COR-L47 (cell line): ENCODE results near the gene TPCN2.

ENCODE experiments used
- DNase-seq: peaks from one replicate; lab custom pipeline; 2025; lab: John Stamatoyannopoulos, UW

The TPCN2 gene

DNA sequence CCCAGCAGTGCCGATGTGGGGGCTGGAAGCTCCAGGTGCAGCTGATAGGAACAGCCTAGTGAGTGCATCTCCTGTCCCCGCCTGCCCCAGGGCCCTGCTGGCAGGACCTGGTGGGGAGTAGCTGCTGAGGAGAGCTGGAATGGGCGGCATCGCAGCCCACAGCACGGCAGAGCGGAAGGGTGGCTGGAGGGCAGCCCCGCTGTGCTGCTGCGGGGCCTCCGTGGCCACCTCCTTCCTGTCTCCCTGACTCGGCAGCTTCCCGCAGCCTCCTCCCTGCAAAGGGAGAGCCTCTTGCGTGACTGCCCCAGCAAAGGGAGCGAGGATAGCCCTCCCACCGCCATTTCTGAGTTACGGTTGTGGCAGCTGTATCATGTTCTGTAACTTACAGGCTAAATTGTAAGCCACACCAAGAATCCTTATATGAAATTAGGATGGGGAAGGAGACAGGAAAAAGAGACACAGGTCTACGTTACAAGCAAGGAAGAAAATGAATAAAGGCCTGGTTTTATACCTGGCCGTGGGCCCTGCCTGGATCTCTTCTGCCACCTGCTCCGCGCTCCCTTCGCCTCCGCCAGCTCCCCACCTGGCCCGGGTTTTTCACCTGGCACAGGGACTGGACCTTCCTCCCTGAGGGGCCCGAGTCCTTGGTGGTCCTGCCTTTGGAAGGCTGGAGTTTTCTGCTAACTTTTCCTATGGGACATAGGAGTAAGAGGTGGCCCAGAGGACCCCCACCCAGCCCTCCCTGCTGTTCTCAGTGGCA lies 10.0 kb downstream of the TPCN2 start:
- DNase-seq: no peak

DNA sequence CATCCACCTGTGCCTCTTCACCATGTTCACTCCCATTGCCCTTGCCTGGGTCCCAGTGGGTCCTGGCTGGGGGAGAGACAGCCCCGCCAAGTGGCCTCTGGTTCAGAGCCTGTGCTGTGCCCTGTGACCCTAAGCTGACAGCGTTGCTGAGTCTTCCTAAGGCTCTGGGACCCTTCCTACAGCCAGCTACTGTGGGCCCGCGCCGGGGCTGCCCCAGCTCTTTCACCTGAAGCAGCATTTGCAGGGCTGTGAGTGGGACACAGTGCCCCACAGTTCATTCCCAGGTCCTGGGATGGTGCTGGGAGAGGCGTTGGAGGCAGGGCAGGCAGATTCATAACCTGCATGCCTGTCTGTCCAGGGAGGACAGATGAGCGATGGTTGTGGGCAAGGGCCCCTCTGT lies 10.7 kb downstream of the TPCN2 start:
- no peak for DNase-seq

DNA sequence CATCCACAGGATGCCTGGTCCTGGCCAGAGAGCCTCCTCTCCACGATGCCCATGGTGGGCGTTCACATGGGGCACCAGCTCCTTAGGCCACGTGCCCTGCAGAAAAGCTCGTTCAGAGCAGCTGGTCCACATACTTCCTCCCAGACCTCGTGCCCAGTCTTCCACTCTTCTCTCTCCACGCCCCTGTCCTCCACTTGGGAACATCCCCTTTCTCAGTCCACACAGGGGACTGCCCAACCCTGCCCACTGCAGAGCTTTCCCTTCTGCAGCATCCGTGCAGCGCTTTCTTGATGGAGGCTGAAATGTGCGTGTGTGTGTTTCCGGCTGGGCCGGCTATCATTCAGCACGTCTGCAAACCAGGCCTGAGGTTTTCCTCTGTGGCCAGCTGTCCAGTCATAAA lies 11.3 kb downstream of the TPCN2 start:
- no peak for DNase-seq

DNA sequence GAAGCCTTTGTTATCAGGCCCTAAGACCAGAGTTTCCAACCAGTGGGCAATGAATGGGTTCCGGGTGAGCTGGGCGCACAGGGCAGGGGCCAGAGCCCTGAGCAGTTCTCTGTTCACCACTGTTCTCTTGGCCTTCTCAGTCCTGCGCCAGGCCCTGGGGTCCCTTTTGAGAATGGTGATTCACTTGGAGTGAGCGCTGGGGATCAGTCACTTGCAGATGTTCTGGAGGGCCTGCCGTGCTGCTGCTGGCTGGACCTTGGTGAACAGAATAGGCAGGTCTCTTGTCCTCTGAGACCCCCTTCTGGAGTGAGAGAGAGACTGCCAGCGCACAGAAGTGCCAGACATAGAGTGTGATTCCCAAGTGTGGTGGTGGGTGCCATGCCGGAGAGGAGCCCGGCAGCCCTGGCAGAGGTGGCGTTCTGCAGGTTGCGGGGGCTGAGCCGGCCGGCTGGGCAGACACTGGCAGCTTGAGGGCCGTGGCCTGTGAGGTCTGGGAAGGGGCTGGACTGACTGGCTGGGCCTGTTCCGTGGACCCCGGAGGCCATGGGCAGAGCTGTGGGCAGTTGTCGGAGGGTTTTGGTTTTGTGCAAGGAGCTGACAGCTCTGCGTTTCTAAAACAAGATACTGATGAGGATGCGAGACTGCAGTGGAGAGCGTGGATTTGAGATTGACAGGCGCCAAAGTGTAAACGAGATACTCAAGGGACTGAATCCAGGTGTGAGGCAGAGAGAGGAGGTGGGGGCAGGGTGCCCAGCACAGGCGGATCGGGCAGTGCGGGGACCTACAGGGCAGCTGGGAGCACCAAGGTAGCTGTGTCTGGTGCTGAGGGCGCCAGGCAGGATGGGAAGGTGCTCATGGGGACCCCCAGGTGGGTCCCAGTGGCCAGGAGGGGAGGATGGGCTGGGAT lies 12.3 kb downstream of the TPCN2 start:
- DNase-seq: no peak

DNA sequence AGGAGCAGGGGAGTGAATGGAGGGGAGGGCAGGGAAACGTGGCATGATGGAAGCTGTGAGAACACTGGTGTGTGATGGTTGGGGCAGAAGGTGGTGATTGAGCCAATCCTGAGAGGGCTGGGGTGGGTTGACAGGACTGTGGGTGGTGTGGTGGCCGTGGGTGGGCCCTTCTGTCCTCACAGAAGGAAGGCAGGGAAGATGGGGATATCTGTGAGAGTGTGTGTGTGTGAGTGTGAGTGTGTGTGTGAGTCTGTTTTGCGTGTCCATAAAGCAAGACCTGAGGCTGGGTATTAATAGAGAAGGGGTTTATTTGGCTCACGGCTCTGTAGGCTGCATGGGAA lies 13.0 kb downstream of the TPCN2 start:
- no peak for DNase-seq

DNA sequence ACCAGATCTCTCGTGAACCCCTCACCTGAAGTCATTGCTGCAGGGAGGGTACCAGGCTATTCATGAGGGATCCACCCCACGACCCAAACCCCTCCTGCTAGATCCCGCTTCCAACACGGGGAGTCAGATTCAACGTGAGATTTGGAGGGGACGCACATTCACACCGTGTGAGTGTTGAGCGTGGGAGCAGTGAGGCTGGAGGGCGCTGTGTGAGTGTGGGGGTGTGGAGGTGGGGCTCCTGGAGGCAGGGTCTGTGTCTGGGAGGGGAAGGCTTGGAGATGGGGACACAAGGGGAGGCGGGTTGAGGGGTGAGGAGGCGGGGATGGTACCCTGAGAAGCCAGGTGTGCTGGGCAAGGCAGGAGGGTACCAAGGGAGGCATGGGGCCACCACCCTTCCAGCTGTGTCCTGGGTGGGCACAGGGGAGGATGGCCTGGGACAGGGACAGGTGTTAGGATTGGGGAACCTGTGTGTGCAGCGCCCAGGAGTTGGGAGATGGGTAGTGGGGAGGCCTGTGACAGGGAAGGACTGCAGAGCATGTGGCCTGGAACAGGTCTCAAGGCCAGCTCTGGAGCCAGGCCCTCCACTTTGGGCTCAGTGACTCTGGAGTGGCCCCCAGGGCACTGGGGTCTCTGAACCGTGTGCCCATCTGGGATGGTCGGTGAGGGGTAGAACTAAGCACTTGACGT lies 13.6 kb downstream of the TPCN2 start:
- DNase-seq: no peak

DNA sequence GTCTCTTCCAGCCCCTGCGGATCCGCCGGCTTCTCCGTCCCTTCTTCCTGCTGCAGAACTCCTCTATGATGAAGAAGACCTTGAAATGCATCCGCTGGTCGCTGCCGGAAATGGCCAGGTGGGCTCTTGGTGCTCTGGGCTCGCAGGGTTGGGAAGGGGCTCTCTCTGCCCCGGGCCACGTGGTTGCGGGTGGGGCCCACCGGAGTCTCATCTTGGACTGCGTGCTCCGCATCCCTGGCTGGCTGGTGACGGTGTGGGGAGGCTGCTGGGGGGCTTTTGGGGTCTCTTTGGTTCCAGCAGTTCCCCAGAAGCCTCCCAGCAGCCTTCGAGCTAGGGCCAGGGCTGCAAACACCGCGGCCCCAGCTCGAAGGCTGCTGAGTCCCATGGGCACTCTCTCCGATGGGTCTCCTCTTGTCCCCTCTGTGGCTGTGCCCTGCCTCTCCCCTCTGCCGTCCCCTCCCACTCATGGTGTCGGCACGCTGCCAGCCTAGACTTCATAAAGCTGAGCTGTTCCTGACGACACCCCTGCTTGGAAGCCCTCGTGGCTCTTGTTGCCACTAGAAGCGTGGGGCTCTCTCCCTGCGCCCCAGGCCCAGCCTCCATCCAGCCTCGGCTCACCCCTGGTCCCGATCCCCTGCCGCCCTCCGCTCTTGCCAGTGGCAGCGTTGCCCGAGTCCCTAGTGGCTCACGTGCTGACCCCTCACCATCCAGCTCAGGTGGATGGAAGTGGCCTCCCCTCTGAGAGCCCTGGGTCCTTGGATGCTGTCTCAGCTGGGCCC lies 14.3 kb downstream of the TPCN2 start:
- DNase-seq: no peak

DNA sequence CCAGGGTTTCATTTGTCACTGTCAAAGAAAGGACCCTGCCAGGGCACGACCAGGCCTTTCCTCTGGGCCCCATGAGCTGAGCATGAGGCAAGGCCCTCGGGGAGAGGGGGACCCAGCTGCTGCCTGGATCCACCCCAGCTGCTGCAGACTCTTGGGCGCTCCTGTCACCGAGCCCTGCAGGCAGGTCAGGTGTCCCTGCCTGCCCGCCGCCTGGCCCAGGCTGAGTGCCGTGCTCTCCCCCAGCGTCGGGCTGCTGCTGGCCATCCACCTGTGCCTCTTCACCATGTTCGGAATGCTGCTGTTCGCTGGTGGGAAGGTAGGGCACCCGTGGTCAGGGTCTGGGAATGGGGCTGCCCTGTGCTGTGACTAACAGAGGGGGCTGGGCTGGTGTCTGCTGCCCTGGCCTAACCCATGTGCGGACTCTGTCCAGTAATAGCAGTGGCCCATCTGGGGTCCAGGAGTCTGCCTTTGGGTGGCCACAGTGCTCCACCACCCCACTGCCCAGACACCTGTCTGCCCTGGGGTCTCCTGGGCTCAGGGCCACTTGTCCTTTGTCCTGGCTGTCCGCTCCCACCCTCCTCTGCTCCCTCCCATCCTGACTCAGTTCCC lies 15.0 kb downstream of the TPCN2 start:
- no peak for DNase-seq

DNA sequence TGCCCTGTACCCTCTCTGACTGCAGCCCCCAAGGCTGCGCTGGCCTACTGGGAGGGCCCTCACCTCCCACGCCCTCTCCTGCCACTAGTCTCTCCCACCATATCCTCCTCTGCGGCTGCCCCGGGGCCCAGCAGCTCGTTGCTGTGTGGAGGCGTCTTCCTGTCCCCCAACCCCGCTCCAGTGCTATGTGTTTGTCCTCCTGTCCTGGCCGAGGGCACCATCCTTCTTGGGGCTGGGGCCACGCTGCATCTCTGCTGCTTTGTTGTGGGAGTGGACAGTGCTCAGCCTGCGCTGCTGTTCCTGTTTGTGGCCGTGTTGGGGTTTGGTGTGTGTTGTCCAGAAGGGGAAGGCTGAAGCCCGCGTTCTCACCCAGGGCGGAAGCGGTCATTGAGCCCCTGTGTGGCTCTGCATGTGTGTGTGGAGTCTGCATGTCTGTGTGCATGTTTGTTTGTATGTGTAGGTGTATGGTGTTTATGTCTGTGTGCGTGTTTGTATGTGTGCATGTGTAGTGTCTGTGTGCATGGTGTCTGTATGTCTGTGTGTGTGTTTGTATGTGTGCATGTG lies 15.7 kb downstream of the TPCN2 start:
- DNase-seq: no peak

DNA sequence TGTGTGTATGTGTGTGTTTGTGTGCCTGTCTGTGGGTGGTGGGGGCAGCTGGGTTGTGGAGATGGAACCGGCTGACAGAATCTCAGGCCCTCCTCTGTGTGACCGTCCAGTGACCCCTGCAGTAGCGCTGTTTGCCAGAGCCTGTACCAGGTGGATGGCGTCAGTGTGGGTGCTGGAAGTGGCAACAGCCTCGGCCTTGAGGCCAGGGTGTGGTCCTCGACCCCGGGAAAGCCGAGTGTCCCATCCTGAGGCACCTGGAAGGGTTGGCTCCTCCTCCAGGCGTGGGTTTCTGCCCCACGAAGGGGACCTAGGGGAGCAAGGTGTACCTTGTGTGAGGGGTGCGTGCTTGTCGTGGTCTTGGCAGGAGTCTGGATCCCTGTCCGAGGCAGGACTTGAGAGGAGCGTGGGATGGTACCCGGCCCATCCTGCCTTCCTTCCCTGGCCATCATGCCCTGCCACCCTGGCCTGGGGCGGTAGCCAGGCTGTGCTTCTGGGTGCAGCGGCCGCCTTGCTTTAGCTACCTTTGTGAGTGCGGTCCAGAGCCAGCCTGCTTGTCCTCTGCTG lies 16.5 kb downstream of the TPCN2 start:
- no peak for DNase-seq

DNA sequence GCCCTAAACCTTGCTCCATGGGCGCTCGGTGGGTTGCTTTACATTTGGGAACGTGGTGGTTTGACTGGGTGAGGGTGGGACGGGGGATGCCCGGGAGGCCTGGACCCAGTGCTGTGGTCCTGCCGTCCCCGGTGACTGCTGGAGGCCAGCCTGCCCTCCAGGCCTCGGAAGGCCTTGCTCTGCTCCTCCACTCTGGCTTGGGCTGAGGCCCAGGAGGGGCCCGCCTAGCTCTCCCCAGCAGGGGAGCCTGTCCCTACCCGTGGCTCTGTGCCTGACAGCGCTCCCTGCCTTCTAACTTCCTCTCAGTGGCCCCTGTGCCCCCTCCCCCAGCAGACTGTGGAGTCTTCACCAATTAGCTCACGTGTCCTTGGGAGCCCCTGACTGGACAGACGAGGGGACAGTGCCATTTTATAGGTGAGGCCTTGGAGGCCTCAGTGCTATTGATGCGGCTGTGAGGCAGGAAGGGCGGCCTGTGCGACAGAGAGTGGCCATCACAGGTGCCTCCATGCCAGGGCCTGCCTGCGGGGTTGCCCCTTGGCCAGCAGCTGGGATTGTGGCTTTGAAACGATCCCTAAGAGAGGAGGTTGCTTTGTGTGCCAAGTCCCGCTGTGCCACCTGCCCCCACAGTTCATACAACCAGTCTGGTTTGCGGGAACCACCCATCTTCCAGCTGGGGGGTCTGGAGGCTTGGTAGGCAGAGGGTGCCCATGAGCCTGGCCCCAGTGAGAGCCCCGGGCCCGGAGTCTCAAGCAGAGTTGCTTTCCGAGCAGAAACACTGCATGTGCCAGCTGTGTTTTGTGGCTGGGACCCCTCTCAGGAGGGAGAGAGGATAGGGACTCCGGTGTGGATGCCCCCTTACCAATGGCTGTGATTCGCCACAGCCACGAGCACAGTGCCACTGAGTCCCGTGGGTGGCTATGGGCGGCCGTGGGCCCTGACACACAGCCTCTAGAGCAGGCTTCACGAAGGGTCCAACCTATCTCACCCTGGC lies 17.7 kb downstream of the TPCN2 start:
- no peak for DNase-seq

DNA sequence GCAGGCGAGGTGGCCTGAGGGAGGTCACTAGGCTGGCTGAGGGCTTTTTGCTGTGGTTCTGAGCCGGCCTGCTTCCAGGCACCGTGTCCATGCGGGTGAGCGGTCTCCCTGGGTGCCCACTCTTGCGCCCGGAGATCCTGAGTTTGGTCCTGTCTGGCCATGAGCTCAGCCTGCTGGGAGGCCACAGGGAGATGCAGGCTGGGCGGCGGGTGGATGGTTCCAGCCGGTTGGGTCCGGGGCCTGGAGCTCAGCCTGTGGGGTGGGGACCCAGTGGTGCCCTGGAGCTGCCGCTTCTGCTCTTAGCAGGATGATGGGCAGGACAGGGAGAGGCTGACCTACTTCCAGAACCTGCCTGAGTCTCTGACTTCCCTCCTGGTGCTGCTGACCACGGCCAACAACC lies 18.5 kb downstream of the TPCN2 start:
- DNase-seq: no peak

DNA sequence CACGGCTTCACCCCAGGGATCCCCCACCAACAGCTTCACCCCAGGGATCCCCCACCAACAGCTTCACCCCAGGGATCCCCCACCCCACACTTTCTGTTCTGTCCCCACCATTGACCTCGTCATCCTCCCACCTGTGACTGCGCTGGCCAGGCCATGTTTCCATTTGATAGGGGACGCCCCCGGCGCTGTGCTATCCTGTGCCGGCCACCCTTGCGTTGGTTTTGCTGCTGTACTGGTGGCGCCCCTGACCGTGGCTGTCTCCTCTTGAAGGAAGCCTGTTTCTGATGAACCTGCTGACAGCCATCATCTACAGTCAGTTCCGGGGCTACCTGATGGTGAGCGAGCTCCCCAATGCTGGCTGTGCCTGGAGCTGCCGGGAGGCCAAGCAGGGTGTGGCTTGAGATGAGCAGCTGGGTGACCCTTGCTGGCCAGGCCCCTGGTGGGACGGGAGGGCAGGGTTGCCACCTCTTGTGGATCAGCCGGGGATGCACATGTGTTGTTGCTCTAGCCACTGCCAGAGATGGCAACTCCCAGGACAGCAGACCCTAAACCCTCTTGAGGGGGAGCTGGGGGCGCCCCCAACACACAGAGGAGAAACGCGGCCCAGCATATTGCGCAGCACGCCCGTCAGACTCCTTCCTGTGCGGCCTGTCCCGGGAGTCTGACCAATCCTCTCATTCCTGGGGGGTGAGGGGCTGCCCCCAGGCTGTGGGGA lies 22.5 kb downstream of the TPCN2 start:
- DNase-seq: no peak

DNA sequence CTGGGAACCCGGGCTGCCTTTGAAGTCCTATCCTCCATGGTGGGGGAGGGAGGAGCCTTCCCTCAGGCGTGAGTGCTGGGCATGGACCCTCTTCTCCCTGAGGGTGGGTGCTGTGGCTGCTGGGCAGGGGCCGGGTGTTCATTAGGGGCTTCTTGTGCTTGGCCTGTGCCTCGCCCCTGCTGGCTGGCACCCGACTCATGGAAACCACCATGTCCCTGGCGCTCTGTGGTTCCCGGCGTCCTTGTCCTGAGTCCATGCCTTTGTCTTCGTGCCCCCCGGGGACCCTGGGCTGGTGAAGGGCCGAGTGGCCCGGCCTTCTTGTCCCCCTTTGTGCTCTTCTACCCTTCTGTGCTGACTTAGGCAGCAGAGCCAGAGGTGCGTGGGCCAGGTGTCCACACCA lies 23.2 kb downstream of the TPCN2 start:
- DNase-seq: no peak

DNA sequence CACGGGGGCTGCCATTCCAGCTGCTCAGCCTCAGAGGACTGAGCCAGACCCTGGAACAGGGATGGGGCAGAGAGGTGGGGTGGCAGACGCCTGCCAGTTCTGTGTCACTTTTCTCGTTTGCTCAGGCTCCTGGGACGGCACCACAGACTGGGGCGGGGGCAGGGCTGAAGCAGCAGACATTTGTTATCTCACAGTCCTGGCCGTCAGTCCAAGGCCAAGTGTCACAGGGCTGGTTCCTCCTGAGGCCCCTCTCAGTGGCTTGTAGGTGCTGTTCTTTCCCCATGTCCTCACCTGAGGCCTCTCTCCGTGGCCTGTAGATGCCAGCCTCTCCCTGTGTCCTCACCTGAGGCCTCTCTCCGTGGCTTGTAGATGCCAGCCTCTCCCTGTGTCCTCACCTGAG lies 24.7 kb downstream of the TPCN2 start:
- no peak for DNase-seq

DNA sequence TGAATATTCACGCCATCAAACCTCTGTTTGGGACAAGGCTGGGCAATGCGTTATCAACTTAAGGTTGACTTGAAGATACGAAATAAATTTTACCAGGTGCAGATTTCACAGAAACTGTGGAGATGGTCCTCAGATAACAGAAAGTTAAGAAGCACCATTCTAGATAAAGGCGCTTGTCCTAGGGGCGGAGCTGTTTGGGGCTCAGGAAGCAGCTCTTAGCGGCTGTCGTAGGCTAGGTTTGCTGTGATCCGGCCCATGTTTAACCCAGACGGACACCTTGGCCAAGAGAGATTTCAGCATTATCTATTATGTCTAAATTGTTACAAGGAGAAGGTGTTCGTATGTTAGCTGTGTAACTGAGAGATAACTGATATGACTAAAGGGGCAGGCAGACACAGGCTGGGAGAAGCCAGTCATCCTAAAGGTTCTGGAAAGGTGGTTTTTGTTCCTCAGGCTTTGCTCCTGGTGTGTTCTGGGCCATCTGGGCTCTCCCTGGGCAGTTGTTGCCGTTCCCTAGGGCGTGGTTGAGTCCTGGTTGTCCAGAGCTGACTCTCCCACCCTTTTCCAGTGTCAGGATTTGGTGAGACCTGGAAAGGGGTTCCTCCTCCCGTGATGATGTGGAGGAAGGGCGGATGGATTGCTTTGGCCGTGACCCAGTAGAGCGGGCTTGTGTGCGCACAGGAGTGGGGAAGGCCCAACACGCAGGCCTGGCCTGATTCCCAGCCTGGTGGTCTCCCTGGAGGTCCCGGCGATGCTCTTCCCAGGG lies 25.8 kb downstream of the TPCN2 start:
- DNase-seq: no peak

DNA sequence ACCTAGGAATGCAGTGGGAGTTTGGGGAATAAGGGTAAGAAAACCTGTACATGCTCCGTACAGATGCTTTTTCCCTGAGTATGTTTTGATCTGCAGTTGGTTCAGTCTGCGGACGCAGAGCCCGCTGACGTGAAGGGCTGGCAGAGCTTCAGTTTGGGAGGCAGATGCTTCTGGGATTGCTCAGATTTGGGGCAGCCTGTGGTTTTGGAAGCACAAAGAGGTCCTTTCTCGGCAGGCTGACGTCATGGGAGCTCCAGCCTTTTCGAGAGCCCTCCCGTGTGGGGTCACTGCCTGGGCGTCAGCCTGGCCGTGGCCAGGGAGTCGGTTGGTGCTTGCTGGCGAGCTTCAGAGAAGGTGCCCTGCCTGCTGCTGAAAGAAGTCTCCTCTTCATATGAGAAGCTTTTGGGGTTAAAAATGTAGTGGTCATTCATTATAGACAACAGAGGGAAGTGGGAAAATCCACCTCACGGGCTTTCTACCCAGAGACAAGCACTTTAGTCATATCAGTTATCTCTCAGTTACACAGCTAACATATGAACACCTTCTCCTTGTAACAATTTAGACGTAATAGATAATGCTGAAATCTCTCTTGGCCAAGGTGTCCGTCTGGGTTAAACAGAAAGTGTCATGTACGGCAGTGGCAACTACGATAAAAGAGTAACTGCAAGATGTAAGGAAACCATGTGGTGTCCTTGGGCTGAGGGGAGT lies 26.8 kb downstream of the TPCN2 start:
- DNase-seq: no peak
